ENCODE measurements around the gene ARFGEF2.
"Not testable (repeated sequence)": the region's sequence is repeated elsewhere in the genome, so short reads cannot be mapped to it uniquely, and the experiment has no call there.

ARFGEF2 gene

GRCh38 chr20:48928832-48929725 lies 7.6 kb downstream of the ARFGEF2 start:
- DNase-seq (ENCODE audit: low read depth), result no peak

GRCh38 chr20:48930035-48930434 lies 8.5 kb downstream of the ARFGEF2 start:
- DNase-seq (ENCODE audit: low read depth), result no peak

DNA sequence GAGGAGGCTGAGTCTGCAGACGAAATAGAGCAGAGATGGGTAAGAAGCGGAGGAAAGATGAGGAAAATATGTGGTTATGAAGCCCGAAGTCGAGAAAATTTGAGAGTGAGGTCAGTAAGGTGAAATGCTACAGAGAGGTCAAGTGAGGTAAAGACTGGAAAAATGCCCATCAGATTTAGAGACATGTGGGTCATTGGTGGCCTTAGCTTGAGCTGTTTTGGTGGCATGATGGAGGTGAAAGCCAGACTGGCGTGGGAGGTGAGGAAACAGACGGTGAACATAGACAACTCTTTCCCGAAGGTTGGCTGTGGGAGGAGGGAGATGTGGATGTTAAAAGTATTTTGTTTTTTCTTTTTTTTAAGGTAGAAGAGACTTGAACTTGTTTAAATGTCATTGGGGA lies 9.4 kb downstream of the ARFGEF2 start:
- no peak for DNase-seq (ENCODE audit: low read depth)

- DNase-seq (ENCODE audit: low read depth), result no peak
These were observed 10.2 kb downstream of the ARFGEF2 start for GRCh38 chr20:48931527-48932374.

GRCh38 chr20:48932375-48932941 lies 10.9 kb downstream of the ARFGEF2 start:
- DNase-seq (ENCODE audit: low read depth), result no peak

DNA sequence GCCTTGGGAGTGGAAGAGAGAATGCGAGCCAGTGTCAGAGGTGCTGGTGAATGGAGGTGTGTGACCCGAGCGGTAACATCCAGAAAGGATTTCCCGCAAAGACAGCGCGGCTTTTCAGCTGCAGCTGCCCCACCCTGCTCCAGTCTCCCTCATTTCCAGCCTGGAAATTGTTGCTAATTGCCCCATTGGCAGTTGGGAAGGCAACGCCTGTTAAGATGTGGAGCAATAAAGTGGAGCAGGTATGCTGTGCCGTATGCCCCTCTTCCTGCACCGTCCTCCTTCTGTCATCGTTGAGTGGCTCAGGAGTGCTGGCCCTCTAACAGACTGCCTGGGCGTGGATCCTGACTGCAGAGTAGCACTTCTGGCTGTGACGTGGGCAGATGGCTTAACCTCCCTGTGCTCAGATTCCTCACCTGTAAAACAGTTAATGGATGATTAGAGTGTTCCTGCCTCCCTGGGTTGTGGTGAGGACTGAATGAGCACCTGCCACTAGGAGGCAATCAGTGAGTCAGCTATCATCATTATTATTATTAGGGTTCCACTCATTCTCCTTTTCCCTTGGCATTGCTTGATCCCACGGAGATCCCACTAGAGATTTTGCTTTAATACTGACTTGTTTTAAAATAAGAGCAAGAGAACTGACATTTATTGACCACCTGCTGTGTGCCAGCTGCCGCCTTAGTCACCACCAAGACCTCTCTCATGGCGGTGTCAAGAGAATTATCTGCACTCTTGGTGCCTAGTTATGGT lies 11.7 kb downstream of the ARFGEF2 start:
- DNase-seq (ENCODE audit: low read depth), result no peak

DNA sequence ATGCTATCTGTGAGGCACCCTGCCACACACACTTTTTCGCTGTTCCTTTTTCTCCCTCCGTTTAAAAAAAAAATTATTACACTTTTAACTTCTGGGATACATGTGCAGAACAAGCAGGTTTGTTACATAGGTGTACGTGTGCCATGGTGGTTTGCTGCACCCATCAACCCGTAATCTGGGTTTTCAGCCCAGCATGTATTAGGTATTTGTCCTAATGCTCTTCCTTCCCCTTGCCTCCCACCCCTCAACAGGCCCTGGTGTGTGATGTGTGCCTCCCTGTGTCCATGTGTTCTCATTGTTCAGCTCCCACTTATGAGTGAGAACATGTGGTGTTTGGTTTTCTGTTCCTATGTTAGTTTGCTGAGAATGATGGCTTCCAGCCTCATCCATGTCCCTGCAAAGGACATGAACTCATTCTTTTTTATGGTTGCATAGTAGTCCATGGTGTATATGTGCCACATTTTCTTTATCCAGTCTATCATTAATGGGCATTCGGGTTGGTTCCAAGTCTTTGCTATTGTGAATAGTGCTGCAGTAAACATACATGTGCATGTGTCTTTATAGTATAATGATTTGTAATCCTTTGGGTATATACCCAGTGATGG lies 12.9 kb downstream of the ARFGEF2 start:
- DNase-seq (ENCODE audit: low read depth), result not testable (repeated sequence)

DNA sequence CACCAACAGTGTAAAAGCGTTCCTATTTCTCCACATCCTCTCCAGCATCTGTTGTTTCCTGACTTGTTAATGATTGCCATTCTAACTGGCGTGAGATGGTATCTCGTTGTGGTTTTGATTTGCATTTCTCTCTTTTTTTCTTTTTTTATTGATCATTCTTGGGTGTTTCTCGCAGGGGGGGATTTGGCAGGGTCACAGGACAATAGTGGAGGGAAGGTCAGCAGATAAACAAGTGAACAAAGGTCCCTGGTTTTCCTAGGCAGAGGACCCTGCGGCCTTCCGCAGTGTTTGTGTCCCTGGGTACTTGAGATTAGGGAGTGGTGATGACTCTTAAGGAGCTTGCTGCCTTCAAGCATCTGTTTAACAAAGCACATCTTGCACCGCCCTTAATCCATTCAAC lies 13.5 kb downstream of the ARFGEF2 start:
- not testable (repeated sequence) for DNase-seq (ENCODE audit: low read depth)

- DNase-seq (ENCODE audit: low read depth), result not testable (repeated sequence)
These were observed 14.7 kb downstream of the ARFGEF2 start for GRCh38 chr20:48936178-48936577.

DNA sequence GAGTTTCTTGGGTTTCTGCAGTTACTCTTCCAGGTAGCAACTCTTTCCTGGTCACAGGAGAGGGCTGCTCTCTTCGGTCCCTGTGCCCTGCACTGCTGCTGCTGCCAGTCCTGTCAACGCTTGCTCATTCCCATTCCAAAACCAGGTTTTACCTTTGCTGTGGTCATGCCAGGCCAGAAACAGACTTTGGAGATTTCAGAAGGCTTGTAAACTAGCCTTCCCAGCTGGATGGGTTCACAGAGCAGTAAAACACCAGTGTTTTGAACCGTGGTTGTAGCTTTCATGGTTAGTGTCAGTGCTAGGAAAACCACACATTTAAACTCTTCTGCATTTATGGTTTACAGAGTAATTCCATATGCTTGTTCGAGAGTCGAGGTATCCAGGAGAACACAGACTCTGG lies 16.2 kb downstream of the ARFGEF2 start:
- no peak for DNase-seq (ENCODE audit: low read depth)

DNA sequence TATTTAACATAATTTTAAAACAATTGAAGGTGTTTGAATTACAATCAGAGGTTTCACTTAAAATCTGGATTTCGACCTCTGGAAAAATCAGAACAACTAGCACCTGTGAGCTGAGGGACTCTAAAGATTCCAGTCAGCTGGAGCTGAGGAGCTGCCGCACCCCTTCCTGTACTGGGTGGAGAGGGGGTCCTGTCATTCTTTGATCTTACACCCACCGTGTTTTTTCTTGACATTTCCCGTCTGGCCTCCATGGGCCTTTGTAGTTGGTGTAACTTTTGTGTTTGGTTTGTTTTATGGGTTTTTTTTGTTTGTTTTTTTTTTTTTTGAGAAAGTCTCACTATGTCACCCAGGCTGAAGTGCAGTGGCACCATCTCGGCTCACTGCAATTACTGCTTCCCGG lies 17.2 kb downstream of the ARFGEF2 start:
- no peak for DNase-seq (ENCODE audit: low read depth)

- DNase-seq (ENCODE audit: low read depth), result no peak
These were observed 18.7 kb downstream of the ARFGEF2 start for GRCh38 chr20:48940170-48940569.

DNA sequence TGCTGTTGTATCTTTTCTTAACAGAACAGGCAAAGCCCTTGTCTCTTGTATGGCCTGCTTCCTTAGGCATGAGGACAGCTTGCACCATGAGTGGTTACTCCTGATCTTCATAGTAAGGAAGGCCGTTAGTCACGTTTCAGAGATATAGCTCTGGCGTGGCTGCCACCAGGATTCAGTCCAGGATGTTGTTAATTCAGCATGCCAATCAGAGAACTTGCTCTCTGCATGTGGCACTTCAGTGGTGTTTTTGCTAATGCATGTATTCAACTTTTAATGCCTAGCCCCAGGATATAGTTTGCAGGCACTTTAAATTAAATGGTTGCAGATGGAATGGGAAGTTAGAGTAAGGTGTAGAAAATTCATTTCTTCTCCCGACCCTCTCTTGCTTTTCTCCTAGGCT lies 20.0 kb downstream of the ARFGEF2 start:
- DNase-seq (ENCODE audit: low read depth), result no peak

- DNase-seq (ENCODE audit: low read depth), result no peak
These were observed 21.2 kb downstream of the ARFGEF2 start for GRCh38 chr20:48942730-48943129.

- no peak for DNase-seq (ENCODE audit: low read depth)
These were observed 23.3 kb downstream of the ARFGEF2 start for GRCh38 chr20:48944663-48945297.

GRCh38 chr20:48945840-48946514 lies 24.5 kb downstream of the ARFGEF2 start:
- no peak for DNase-seq (ENCODE audit: low read depth)

DNA sequence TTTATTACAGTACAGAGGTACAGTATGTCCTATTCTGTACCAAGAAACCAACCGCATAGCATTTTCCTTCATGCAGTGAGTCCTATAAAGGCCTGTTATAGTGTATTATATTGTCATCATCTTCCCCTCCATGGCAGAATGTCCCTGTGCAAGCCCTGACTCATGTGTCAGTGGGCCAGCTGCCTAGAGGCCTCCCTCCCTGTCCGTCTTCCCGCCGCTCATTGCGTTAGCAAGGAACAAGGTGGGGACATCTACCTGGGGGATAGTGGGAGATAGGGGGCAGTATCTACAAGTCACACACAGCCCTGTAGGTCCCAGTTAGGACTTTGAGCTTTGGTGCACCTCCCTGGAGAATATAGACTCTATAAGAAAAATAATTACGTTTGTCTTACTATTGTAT lies 27.1 kb downstream of the ARFGEF2 start:
- no peak for DNase-seq (ENCODE audit: low read depth)

- no peak for DNase-seq (ENCODE audit: low read depth)
These were observed 28.0 kb downstream of the ARFGEF2 start for GRCh38 chr20:48949304-48950170.

DNA sequence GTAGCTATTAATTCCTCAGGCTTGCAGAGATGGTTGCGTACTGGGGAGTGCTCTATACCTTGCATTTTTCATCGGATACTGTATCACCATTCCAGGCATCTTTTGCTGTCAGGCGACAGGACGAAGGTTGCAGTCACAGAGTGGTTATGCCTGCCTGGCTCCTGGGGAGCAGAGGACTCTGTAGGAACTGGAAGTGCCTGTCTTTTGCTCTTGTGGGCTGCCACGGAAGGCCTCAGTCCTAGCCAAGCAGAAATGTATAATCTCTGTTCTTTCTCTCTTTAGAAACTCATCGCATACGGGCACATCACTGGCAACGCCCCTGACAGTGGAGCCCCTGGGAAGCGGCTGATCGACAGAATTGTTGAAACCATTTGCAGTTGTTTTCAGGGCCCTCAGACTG lies 29.5 kb downstream of the ARFGEF2 start:
- DNase-seq (ENCODE audit: low read depth), result no peak

DNA sequence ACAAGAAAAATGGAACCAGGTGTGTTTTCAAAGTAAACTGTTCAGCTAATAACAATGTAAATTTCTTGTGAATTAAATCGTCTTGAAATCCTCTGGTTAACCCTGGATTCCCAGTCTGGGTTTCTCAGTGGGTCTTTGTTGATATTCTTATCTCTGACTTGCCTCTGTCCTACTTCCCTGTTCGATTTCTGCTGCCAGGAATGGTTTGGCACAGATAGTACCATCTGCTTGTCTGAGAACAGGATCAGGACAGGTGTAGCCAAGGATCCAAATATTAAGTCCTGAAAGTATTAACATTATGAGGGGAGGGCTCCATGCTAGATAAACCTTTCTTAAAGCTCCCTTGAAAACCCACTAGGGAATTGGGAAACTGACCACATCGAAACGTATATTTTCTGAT lies 30.1 kb downstream of the ARFGEF2 start:
- DNase-seq (ENCODE audit: low read depth), result no peak
